Calu3 (cell line): ENCODE measurements around the gene ANKMY1. TPM values are rescaled to one million over a fixed set of nuclear protein-coding genes. Genes with fewer than 3 reads are reported as not detected.

Source experiments
- BruUV-seq: library from RNA; stranded (reverse); fragments of 400-500 nt; replicated peaks from 2 replicates; lab custom pipeline; 2021; lab: Mats Ljungman, UMichigan
- CTCF ChIA-PET: fragments of 300-600 bp; sonication (Branson Sonifier 250); formaldehyde crosslinking; loops from one replicate; lab custom pipeline; 2022; ENCODE audit warnings: antibody characterized with exemption; lab: Charles Lee
- DNase-seq: peaks from one replicate; pipeline ENCODE4 v3.0.0; 2022
- H3K27ac Mint-ChIP-seq: one replicate; pipeline ENCODE4 v1.8.0; 2022; ENCODE audit warnings: mixed read lengths; ENCODE audit not compliant: unreplicated experiment
- H3K27me3 Mint-ChIP-seq: one replicate; pipeline ENCODE4 v1.8.0; 2022; ENCODE audit warnings: mixed read lengths; ENCODE audit not compliant: unreplicated experiment
- H3K36me3 Mint-ChIP-seq: one replicate; pipeline ENCODE4 v1.8.0; 2022; ENCODE audit warnings: mild to moderate bottlenecking, moderate library complexity, mixed read lengths; ENCODE audit not compliant: insufficient read depth, unreplicated experiment
- H3K4me1 Mint-ChIP-seq: one replicate; pipeline ENCODE4 v1.8.0; 2022; ENCODE audit warnings: mild to moderate bottlenecking, low read depth, mixed read lengths; ENCODE audit not compliant: unreplicated experiment
- H3K4me3 Mint-ChIP-seq: one replicate; pipeline ENCODE4 v1.8.0; 2022; ENCODE audit warnings: mild to moderate bottlenecking, low read depth, moderate library complexity, mixed read lengths; ENCODE audit not compliant: unreplicated experiment
- H3K9me3 Mint-ChIP-seq: one replicate; pipeline ENCODE4 v1.8.0; 2022; ENCODE audit warnings: low read depth, mixed read lengths; ENCODE audit not compliant: unreplicated experiment
- intact Hi-C: fragments of 100-400 bp; cut with micrococcal nuclease; formaldehyde crosslinking; loops from one replicate; pipeline ENCODE4 v1.10.0; 2022; ENCODE audit not compliant: unreplicated experiment
- total RNA-seq: library from RNA; stranded (reverse); gene quantifications from 2 replicates; pipeline ENCODE4 v1.2.3, GENCODE V29; 2022
- TF ChIP-seq, protein P1 (sequence below): fragments of 200-600 bp; IDR thresholded peaks from one replicate; pipeline ENCODE4 v1.8.0; 2022; ENCODE audit warnings: antibody characterized with exemption; ENCODE audit not compliant: unreplicated experiment

The ANKMY1 gene
- total RNA-seq, 1 experiment from 2014 or later, result 38.2 TPM

- Mint-ChIP-seq H3K27ac (no peak overlapping the region), H3K4me3 (no peak overlapping the region), H3K4me1 (peaks cover 9% of the 10 kb centered on the region), H3K27me3 (no peaks in the 10 kb centered on the region), H3K9me3 (no peaks in the 10 kb centered on the region), H3K36me3 (peaks cover 13% of the 10 kb centered on the region)
- CTCF ChIA-PET, result no interaction called here
- intact Hi-C loops, result no loop called here
- DNase-seq, result no peak
- TF ChIP-seq, protein P1, sequence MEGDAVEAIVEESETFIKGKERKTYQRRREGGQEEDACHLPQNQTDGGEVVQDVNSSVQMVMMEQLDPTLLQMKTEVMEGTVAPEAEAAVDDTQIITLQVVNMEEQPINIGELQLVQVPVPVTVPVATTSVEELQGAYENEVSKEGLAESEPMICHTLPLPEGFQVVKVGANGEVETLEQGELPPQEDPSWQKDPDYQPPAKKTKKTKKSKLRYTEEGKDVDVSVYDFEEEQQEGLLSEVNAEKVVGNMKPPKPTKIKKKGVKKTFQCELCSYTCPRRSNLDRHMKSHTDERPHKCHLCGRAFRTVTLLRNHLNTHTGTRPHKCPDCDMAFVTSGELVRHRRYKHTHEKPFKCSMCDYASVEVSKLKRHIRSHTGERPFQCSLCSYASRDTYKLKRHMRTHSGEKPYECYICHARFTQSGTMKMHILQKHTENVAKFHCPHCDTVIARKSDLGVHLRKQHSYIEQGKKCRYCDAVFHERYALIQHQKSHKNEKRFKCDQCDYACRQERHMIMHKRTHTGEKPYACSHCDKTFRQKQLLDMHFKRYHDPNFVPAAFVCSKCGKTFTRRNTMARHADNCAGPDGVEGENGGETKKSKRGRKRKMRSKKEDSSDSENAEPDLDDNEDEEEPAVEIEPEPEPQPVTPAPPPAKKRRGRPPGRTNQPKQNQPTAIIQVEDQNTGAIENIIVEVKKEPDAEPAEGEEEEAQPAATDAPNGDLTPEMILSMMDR, result no peak
- no TSS peak for BruUV-seq
Measured at GRCh38 chr2:240441326-240441992, 116.3 kb downstream of the ANKMY1 start.

- Mint-ChIP-seq H3K9me3 (no peaks in the 10 kb centered on the region), H3K4me1 (peaks cover 9% of the 10 kb centered on the region), H3K27me3 (no peaks in the 10 kb centered on the region), H3K4me3 (no peak overlapping the region), H3K36me3 (peaks cover 20% of the 10 kb centered on the region), H3K27ac (no peak overlapping the region)
- intact Hi-C loops, result no loop called here
- BruUV-seq, result no TSS peak
- TF ChIP-seq, protein P1, result no peak
- CTCF ChIA-PET, result no interaction called here
- no peak for DNase-seq
Measured at GRCh38 chr2:240440704-240441320, 117.0 kb downstream of the ANKMY1 start.

GRCh38 chr2:240440251-240440650 lies 117.5 kb downstream of the ANKMY1 start:
- Mint-ChIP-seq H3K36me3 (peaks cover 22% of the 10 kb centered on the region), H3K4me1 (peaks cover 9% of the 10 kb centered on the region), H3K4me3 (no peak overlapping the region), H3K27ac (no peak overlapping the region), H3K27me3 (no peaks in the 10 kb centered on the region), H3K9me3 (no peaks in the 10 kb centered on the region)
- CTCF ChIA-PET, result no interaction called here
- TF ChIP-seq, protein P1, result no peak
- DNase-seq, result no peak
- intact Hi-C loops, result no loop called here
- BruUV-seq, result no TSS peak

DNA sequence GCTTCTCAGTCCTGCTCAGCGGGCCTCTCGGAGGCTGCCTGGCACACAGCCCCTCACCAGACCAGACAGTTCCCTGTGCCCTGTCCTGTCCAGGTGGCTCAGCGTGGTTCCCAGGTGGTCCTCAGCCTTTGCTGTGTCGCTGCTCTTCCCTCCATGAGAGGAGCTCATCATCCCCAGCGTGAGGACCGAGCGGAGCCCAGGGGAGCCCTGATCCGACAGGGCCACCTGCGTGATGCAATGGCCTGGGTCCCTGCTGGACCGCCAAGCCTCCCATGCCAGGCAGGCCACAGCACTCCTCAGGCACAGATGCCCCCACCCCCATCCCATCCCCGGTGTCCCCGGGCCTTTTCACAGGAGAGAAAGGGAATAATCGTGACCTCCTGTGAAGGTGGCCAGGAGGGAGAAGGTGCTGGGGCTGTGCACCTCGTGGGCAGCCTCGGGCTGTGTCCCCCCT lies 118.1 kb downstream of the ANKMY1 start:
- TF ChIP-seq, protein P1, result no peak
- intact Hi-C loops, result loop anchor here (2.0 to 10.0 kb wide), 2 partner anchors 135 to 207 kb away; no protein-coding TSS in a partner anchor
- CTCF ChIA-PET, result no interaction called here
- H3K4me1 Mint-ChIP-seq, result peaks cover 9% of the 10 kb centered on the region
- DNase-seq, result no peak
- no peak overlapping the region for H3K27ac Mint-ChIP-seq
- H3K36me3 Mint-ChIP-seq, result peaks cover 27% of the 10 kb centered on the region
- no peaks in the 10 kb centered on the region for H3K27me3 Mint-ChIP-seq
- H3K9me3 Mint-ChIP-seq, result no peaks in the 10 kb centered on the region
- BruUV-seq, result no TSS peak
- no peak overlapping the region for H3K4me3 Mint-ChIP-seq
